Vein endothelial cell (primary cell): ENCODE data around the gene NDUFB11. TPM values are rescaled to one million over a fixed set of nuclear protein-coding genes. Genes with fewer than 3 reads are reported as not detected.
A peak's percentile ranks its signal among the peaks of the same experiment; 100 is the strongest.

ENCODE experiments used
- small RNA-seq: library from RNA; depleted of rRNA; stranded (forward); fragments of <200 nt; gene quantifications from one replicate; pipeline ENCODE3, GENCODE V24; 2012
- total RNA-seq: library from RNA; depleted of rRNA; stranded (reverse); fragments of >200 nt; gene quantifications from 2 replicates; pipeline ENCODE4 v1.2.3, GENCODE V29; 2012

Gene NDUFB11
- total RNA-seq, result 45.4 and 54.9 TPM in 2 replicates

DNA sequence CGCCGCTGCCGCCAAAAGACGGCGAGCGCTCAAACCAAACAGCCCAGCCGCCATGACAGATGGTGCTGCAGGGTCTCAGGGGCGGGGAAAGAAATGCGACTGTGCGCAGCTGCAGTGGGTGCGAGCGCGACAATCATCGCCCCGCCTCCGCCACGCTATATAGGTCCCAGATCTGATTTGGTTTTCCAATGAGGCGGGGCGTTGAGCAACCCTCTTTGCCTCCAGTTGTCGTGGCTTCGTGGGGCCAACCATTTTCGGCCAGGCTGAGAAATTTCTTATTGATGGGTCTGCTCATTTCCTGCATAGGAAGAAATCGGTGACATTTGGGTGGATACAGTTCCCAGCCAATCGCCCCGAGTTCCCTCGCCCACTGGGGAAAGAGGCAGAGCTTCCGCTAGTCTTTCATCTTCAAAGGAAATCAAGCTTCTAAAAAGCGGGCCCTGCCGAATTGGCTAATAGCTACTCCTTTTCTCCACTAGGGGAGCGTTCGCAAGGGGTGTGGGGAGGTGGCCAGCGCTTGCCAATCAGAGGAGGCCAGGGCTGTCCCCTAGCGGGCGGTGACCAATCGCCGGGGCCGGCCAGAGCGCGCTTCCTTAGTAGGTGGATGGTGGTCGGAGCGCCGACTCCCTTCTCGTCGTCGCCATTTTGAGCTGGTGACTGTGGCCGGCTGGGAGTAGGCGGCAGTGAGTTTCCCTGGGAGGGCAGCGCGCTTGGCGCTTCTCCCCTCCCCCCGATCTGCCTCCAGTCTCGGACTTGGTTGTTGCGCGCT, at the start of gene NDUFB11, which contains the start of gene RBM10:
Gene NDUFB11, minus strand, starts transcription at position 77 of the 769 bp plus-strand sequence. Its CDS starts 23 bp downstream, at position 54.
Gene RBM10, plus strand, starts transcription at position 596 of the 769 bp plus-strand sequence. CDS start 2,261 bp downstream, outside the sequence.

DNA sequence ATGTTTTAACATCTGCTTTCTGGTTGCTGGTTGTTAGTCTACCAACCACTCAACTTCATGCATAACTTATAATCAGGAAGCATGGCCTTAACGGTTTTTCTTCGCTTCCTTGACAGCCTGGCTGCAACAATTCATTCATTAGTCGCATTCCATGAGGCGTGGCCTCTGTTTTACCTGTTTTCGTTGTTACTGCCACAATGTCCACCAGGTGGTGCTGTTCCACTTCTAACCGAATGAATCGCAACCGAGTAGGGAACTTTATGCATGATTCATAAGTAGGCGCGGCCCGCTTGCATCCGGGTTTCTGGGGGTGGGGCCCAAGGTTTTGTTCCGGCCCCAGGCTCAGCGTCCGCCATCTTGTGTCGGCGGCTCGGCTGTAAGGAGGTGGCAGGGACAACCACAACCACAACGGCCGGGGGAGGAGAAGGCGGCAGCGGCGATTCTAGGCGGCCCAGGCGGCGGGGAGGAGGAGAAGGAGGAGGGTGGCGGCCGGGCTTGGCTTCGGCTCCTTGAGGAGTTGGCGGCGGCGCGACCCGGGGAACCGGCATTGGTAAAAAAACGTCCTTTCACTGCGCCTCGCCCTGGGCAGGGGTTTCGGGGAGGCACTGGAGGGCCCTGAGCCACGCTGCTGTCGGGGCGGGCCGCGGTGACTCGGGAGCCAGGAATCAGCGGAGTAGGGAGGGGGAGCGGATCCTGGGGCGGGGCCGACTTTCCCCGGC, 49.1 kb upstream of the NDUFB11 start, which contains the start of gene UBA1:
Gene UBA1, plus strand, starts transcription at position 355 of the 719 bp plus-strand sequence. CDS start 4,974 bp downstream, outside the sequence.

Small RNA genes lying within 50 kb of the gene (small RNA-seq; reads per million reads assigned to genes)
- 0.34 reads per million, percentile 14 among the genes with 10 or more reads in this experiment for gene RNU12-2P

Other genes with a start within 250 kb of the NDUFB11 start
- 12.4 and 14.2 TPM in 2 replicates for gene JADE3, start 232.3 kb downstream of the NDUFB11 start, total RNA-seq
- 0.33 and 0.57 TPM in 2 replicates for gene RGN, start 66.3 kb downstream of the NDUFB11 start, total RNA-seq
- 50.0 and 67.3 TPM in 2 replicates for gene RBM10, start 519 bp upstream of the NDUFB11 start, total RNA-seq
- gene UBA1, start 49.1 kb upstream of the NDUFB11 start, total RNA-seq, result 198 and 215 TPM in 2 replicates
- 99.8 and 126 TPM in 2 replicates for gene CDK16, start 74.0 kb upstream of the NDUFB11 start, total RNA-seq
- gene USP11, start 88.3 kb upstream of the NDUFB11 start, total RNA-seq, result 21.7 and 33.0 TPM in 2 replicates
- gene ZNF157, start 225.9 kb upstream of the NDUFB11 start, total RNA-seq, result under 0.01 TPM in 1 of 2 replicates, not detected in the other